Brain pericyte (primary cell): Measurements from ENCODE around the gene PCYT1B.
"Not testable (repeated sequence)": the region's sequence is repeated elsewhere in the genome, so short reads cannot be mapped to it uniquely, and the experiment has no call there.

Source experiments
- DNase-seq: peaks from one replicate; pipeline ENCODE4 v3.0.0-alpha.2; 2012; ENCODE audit warnings: low read depth, low spot score

Gene PCYT1B

DNA sequence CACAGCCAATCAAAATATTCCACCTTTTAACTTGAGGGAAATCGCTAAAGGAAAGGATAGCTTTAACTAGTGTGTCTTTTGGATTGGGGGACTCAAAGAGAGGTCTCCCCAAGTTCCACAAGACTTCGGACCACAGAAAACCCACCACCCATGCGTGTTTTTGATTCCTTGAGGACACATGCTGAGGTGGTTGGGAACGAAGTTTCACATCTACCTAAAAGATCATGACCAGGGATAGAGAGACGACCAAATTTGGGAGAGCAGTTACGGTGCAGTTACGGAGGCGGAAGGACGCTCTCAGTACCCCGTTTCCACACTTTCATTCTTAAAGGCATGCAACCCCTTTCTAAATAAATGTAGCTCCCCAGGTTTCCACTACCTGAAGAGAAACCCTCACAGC is 1.1 kb downstream of the PCYT1B start:
- DNase-seq: no peak

DNA sequence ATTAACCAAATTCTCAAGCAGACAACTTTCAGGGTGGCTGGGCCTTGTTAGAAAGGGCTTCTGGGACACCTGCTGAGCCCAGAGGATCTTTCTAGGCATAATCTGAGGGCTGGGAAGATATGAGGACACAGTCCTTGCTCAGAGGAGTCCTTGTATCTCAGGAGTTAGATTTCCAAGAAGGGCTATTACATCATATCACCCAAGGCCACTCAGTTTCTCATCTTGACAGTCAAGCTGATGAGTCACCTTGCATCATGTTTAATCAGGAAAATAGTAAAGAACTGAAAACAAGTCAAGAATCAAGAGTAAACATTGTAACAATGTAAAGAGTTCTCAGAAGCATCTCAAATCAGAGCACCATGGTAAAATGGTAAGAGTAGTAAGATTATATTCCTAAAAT is 4.0 kb downstream of the PCYT1B start:
- DNase-seq: no peak

DNA sequence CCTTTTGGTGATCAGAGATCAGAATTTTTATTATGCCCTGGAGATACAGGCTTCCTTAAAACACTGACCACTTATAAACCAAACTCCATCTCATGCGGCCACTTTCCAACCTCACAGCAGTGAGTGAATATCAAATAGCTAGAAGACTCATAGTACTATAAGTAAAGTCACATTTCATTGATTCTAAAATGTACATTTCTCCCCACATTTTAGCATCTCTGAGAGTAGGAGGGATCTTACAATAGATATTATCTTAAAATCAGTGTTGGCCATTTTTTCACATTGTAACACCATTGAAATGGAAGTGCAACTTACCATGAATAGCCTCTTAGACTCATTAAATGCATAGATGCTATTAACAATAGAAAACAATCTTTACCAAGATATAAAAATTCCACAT is 17.4 kb downstream of the PCYT1B start:
- no peak for DNase-seq

DNA sequence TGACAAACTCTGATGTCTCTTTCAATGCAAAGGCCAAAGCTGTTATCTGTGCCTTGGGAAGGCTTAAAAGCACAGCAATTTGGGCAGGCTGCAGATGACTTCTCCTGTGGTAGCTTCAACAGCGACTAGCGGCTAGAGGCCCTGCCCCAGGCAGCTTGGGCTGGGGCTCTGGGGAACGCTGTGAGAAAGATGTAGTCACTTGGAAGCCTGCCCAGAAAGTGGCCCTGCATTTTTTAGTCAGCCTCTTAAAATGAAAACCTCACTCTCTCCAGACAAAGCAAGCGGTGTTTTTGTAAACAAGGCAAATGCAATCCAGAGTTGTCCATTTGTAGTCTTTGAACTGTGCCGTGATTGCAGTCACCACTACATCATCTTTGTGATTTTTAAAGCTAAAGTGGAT is 27.5 kb downstream of the PCYT1B start:
- DNase-seq: no peak

DNA sequence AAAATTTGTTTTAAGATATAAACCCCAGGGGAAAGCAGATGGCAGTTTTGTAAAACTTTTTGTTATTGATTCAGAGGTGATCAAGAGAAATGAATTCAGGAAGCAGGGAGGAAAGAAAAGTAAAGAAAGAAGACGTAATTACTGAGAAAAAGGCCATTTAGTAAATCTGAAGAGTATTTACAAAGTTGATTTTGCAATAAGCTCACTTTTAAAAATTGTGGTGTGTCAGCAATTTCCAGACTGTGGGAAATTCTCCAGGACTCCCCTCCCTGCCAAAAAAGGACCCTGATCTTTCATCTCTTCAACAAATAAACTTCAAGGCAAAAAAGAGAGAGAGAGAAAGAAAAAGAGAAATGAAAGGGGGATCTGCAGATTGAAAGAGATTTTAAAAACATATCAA is 36.6 kb downstream of the PCYT1B start:
- DNase-seq: no peak

DNA sequence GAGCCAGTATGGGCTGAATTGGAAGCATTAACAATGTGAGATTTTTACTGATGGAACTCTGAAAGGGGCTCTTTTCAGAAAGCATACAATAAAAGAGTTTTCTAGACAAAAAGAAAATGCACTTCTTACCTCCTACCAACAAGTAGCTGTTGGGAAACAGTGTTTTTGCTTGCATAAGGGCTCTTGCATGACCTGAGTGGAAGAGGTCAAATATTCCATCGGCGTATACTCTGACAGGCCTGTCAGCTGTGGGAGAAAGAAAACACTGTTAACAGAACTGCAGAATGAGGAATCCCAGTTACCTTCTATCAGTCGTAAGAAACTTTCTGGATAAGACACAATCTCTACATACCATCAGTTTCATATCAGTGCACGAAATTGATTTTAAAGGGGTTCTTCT is 39.5 kb downstream of the PCYT1B start:
- no peak for DNase-seq

DNA sequence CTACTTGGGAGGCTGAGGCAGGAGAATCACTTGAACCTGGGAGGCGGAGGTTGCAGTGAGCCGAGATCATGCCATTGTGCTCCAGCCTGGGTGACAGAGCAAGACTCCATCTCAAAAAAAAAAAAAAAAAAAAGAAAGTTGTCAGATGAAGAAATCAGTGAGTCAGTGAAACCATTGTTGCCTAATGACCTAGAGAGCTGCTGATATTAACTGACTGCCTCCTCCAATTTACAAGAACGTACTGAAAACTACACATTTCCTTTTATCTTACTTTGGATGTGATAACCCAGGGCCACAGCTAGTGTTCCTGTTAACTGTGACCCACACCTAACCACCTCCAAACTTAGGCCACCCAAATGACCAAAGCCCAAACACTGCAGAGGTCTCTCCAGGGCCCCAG is 41.2 kb downstream of the PCYT1B start:
- DNase-seq: not testable (repeated sequence)

DNA sequence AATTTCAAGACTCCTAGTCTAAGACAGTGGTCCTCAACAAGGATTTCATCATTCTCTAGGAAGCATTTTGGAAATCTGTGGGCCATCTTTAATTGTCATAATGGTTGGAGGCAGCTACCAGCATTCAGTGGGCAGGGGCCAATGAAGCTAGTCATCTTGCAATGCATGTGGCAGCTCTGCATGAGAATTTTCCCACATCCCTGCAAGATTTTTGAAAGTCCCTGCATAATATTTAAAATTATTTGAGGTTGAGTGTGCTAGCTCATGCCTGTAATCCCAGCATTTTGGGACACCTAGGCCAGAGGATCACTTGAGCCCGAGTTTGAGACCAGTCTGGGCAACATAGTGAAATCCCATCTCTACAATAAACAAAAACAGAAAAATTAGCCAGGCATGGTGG is 44.0 kb downstream of the PCYT1B start:
- no peak for DNase-seq

DNA sequence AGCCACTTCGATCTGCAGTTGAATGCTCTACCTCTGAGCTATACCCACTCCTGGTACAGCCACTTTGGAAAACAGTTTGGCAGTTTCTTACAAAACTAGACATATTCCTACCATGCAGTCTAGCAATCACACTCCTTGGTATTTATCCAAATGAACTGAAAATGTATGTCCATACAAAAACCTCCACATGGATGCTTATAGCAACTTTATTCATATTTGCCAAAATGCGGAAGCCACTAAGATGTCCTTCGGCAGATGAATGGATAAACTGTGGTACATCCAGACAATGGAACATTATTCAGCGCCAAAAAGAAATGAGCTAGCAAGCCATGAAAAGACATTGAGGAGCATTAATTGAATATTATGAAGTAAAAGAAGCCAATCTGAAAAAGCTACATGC is 45.3 kb downstream of the PCYT1B start:
- DNase-seq: no peak

DNA sequence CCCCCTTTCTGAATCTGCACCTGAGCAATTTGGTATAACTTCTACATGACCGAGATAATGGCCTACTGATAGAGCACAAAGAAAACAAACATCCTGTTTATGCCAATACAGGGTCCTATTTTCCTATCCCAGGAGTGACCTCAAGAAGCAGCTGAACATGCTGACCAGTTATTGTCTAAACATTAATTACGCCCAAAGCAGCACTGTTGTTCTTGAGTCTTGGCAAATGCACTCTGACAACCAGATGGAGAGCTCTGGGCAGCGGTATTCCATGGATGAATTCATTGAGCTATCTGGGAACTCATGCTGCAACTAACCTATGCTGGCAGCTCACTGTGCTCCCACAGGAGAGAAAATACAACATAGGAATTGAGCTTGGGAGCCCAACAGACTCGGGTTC is 52.6 kb downstream of the PCYT1B start:
- DNase-seq: no peak

DNA sequence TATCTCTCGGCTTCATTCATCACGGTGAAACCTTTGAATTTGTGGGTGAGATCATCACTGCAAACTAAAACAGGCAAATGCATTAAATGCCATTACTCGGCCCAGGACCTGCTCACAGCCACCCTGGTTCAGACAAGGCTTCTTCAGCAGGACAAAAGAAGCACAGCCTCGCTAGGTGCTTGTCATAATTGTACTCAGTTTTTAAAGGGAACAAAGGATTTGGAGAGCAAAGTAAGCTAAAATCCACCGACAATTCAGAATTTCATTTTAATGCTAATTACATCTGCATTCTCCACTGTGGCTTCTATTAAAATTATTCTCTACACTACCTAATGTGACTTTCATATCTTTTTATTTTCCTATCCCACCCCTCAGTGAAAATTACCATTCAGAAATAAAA is 57.0 kb downstream of the PCYT1B start:
- DNase-seq: no peak

DNA sequence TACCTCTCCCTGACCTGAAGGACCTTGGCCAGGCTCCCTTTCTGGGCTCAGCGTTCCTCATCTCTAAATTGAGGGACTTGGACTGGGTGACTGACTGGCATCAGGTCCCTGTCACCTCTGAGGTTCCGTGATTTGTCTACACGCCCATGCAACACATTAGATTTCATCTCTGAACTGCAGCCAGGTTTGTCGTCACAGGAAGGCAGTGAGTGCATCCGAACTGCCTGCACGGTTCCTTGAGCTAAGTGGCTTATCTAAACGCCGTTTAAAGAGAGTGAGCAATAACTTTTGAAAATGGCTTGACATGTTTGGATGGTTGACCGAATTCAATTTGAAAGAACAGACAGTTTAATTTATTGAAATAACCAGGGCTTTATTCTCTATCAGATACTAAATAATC is 70.1 kb downstream of the PCYT1B start:
- no peak for DNase-seq

DNA sequence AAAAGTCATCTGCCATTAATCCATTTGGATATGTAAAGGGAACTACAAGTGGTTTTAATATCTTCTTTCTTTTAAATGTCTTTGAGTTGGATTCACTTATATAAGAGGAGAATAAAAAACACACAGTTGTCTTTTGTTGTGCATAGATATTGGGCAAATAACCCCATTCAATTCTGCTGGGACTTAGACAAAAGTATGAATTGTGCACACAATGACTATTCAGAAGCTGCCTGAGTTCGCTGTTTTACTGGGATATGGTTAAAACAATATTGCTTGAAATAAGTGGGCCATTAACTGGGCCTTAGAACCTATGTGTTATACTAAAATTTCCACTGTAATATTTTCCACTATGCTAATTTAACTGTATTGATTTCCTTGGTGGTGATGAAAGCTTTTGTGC is 71.7 kb downstream of the PCYT1B start:
- DNase-seq: no peak

DNA sequence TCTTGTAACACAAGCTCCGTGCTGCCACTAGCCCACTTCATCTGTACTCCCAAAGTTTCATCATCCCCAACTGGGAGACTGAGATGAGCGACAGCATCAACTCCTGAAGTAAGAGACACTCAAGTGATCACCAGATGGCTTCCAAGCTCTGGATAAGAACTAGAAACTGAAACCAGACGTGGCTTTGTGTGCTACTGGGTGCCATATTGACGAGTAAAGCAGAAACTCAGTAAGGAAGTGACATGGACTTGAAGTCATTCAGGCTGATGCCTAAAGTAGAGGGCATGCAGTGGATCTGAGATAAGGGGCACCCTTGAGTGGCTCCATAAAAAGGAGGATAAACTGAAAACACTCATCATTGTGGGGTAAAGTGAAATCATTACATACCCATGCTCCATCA is 72.4 kb downstream of the PCYT1B start:
- no peak for DNase-seq

DNA sequence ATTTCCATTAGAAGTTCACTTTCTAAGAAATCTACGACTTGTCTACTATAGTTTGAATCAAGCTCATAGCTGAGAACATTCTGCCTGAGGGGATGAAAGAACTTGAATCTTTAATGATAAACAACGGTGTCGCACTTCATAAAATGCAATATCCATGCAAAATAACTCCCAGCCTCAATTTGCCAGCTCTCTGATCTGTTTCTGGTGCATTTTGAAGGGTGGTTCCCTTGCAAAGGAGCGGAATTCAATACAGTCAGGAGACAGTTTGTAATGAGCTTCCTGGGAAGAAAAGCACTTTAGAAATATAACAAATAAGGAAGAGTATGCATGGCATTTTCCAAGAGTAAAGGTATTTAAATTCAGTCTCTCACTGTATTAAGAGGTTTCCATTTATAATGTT is 80.0 kb downstream of the PCYT1B start:
- DNase-seq: no peak

DNA sequence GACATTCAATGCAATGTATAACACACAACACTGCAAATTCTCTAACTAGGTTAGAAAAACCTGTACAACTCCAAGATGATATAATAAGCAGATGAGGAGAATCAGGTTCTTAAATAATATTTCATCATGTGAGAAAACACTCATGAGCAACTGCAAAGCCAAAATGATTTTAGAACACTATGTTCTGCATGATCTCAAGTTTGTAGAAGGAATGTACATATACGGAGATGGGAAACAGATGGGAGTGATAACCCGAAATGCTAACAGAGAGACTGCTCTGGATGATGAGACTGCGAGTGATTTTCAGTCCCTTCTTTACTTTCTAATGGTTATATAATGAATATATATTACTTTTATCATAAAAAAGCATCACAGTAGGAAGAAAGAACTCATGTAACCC is 80.9 kb downstream of the PCYT1B start:
- no peak for DNase-seq

DNA sequence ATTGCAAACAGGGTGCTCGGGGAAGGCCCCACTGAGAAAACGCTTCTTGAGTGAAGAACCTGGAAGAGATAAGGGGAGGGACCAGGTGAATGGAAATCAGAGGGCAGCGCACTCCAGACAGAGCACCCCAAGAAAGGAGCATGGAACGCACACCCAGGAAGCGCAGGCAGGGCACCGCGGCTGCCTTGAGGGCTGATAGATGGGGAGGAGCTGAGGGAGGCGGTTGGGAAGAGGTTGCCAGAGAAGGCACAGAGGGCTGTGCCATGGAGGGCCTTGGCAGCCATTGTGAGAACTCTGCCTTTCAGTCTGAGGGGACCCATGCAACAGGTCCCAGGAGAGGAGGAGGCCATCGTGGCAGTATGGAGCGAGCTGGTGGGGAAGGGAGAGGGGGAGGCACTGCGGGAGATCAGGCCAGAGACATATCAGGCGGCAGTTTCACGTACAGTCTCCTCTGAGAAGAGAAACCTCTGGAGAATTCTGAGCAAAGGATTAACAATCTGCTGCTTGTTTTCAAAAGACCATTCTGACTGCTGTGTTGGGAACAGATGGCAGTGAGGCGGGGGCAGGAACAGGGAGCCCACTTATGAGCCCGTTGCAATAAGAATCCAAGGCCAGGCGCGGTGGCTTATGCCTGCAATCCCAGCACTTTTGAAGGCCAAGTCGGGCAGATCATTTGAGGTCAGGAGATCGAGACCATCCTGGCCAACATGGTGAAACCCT is 83.7 kb downstream of the PCYT1B start:
- no peak for DNase-seq

DNA sequence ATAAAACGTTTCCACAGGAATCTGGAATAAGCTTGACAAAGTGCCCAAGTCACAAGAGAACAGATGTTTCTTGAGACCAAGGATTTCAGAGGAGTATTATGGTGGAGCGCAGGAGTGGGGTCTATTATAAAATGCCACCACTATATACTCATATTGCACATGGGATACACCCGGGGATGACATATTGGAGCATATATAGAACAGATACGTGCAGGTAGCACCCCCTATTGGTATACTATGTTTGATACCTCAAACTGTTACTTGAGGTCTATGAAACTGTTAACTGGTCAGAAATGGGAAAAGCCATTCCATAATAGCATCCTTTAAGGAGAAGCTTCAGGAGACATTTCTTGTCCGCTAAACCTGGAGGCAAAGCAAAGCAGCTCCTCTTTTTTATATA is 86.0 kb downstream of the PCYT1B start:
- no peak for DNase-seq

DNA sequence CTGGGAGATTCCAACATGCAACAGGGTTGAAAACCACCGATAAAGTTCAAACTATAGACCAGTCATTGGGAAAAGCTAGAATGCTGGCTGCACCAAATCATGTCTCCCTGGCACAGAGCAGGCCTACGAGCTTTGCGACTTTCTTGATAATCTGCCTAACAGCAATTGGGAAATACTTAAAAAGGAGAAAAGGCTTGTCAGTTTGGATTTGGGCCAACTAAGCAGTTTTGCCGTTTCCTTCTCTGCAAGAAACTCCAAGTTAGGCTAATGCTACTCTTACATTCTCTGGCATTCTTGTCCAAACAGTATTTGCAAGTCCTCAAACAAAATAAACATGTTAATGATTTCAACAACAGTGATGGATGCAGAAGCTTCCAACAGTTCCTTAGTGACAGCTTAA is 94.1 kb downstream of the PCYT1B start:
- no peak for DNase-seq

DNA sequence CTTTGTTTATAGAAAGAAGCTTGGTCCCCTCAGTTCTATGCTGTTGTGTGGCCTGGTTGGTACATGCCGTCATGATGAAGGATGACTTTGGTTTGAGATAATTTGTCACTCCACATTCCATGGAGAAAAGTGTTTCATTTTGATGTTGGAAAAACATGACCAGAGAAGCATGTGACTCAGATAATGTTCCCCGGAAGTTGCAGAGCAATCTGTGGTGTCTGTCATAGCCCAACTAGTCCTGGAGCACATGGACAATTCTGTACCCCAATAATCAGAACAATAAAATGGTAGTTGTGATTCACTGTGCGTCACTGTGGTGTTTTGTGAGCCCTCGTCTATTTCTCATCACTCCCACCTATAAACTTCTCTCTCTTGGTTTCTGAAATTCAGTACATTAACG is 97.0 kb downstream of the PCYT1B start:
- DNase-seq: no peak

DNA sequence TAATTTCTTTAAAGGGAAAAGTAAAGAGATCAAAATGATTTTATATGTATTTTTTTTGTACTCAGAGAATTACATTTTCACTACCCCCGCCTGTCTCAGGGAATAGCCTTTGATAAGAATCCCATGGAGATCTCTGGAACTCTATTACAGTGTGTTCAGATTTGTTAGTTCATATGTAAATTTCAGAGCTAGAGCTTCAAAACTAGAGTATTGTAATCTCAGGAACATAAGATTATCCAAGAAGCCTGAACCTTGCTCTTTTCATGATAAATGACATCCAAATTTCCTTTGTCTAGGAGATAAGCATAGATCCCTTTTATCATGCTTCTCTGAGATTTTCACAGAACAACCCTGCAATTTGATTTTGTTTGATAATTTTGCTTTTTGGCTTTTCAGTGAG is 99.2 kb downstream of the PCYT1B start:
- no peak for DNase-seq

DNA sequence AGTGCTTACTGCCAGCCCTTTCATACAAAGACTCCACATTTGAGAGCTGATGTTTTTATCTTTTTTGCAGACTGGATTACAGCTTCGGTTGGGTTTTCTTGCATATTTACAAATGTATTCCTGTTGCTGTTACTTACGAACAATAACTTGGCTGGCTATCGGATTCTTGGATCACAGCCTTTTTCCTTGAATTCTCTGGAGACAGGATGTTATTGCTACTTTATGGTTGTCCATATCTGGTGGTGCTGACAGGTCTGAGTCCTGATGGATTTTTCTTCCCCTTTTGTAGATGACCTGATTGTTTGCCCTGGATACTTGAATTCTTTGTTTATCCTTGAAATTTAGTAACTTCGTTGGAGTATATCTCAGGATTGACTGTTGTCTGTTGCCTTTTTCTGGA is 104.4 kb downstream of the PCYT1B start:
- no peak for DNase-seq

DNA sequence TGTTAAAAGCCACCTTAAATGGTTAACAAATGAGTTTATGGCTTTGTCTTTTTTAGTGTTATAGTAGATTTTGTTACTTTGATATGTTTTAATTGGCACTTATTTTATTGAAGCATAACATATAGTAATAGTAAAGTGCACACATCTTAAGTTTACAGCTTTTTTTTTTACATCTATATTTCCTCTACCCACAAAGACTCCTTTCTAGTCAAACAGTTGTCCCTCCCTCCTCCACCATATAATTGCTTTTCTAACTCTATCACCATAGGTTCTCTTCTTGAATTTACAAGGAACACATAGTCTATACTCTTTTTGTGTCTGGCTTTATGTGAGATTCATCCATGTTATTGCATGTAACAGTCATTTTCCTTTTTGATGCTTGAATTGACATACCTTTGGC is 110.6 kb downstream of the PCYT1B start:
- DNase-seq: no peak

DNA sequence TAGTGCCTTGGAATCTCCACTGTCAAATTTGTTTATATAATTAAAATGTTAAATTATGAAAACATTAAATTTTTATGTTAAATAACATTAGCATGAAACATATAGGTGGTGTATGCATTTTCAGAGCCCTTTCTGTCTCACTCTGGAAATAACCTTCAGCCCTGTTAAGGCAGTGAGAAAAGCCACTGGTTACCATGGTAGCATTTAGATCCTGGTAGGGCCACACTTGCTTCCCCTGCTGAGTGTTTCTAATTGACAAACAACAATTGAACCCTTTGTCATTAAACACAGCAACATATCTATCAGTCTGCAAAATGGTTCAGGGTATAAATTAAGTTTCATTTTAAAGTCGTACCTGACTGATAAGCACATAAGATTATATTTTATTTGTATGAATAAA is 118.5 kb downstream of the PCYT1B start:
- DNase-seq: no peak
